Right atrium auricular region (tissue), 2 donors: ENCODE data around the gene ZNF385B. TPM values are rescaled to one million over a fixed set of nuclear protein-coding genes. Genes with fewer than 3 reads are reported as not detected.

Source experiments
- DNase-seq: peaks from one replicate; pipeline ENCODE4 v3.0.0-alpha.2; 2019; ENCODE audit warnings: low spot score
- H3K27ac ChIP-seq, 2 donors: fragments of 200-600 bp; sonication (generic); 1 replicate in 1 of 2; 2 replicates in 1 of 2; pipeline ENCODE4 v1.5.1; 2016 to 2019
- H3K27me3 ChIP-seq, 2 donors: fragments of 200-600 bp; sonication (generic); one replicate each; pipeline versions ENCODE4 v1.5.1 to v1.6.0; 2017 to 2019
- H3K36me3 ChIP-seq: fragments of 200-600 bp; sonication (generic); one replicate; pipeline ENCODE4 v1.5.1; 2016
- H3K4me1 ChIP-seq, 2 donors: fragments of 200-600 bp; sonication (generic); one replicate each; pipeline versions ENCODE4 v1.5.1 to v1.6.0; 2017 to 2019
- H3K4me3 ChIP-seq, 2 donors: fragments of 200-600 bp; sonication (generic); 1 replicate in 1 of 2; 2 replicates in 1 of 2; pipeline ENCODE4 v1.5.1; 2017 to 2019; ENCODE audit warnings: mild to moderate bottlenecking in 1 of 2, moderate library complexity in 1 of 2
- H3K9me3 ChIP-seq, 2 donors: fragments of 200-600 bp; sonication (generic); one replicate each; pipeline ENCODE4 v1.5.1; 2019
- total RNA-seq, 2 donors: library from RNA; depleted of rRNA; stranded (reverse); fragments of >200 nt; gene quantifications; one replicate each; pipeline ENCODE4 v1.1.0, GENCODE V29; 2016
- TF ChIP-seq, protein P1 (sequence below), 2 donors: fragments of 200-600 bp; sonication (generic); IDR thresholded peaks; one replicate each; pipeline ENCODE4 v1.5.1; 2019; ENCODE audit warnings: antibody characterized with exemption in 2 of 2

ZNF385B gene
- total RNA-seq, 2 donors from 2014 or later = 23.2 to 33.3 TPM

DNA sequence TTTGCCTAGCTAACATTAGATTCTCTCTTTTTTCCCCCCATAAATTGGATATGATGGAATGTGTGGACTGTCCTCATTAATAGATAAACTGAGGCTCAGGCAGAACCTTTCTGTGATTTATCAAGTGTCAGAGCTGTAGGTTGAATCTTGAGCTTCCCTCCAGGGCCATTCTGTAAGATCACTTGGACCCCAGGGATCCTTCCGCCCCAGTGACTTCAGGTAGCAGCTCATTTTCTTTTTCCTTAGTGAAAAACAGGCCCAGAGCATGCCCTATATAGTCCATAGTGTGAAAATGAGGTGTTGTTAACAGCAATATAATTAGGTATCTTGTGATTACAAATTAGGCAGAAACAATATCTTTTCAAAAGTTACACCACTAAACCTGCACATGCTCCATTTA is 269.7 kb downstream of the ZNF385B start:
- Histone ChIP-seq H3K27me3 (no peaks in the 10 kb centered on the region), H3K9me3 (no peaks in the 10 kb centered on the region), H3K36me3 (no peaks in the 10 kb centered on the region), H3K27ac (no peak overlapping the region), H3K4me3 (no peak overlapping the region), H3K4me1 (no peaks in the 10 kb centered on the region)
- TF ChIP-seq, protein P1, sequence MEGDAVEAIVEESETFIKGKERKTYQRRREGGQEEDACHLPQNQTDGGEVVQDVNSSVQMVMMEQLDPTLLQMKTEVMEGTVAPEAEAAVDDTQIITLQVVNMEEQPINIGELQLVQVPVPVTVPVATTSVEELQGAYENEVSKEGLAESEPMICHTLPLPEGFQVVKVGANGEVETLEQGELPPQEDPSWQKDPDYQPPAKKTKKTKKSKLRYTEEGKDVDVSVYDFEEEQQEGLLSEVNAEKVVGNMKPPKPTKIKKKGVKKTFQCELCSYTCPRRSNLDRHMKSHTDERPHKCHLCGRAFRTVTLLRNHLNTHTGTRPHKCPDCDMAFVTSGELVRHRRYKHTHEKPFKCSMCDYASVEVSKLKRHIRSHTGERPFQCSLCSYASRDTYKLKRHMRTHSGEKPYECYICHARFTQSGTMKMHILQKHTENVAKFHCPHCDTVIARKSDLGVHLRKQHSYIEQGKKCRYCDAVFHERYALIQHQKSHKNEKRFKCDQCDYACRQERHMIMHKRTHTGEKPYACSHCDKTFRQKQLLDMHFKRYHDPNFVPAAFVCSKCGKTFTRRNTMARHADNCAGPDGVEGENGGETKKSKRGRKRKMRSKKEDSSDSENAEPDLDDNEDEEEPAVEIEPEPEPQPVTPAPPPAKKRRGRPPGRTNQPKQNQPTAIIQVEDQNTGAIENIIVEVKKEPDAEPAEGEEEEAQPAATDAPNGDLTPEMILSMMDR (IDR thresholded peaks at IDR 0.05) = no peak
- DNase-seq = no peak

DNA sequence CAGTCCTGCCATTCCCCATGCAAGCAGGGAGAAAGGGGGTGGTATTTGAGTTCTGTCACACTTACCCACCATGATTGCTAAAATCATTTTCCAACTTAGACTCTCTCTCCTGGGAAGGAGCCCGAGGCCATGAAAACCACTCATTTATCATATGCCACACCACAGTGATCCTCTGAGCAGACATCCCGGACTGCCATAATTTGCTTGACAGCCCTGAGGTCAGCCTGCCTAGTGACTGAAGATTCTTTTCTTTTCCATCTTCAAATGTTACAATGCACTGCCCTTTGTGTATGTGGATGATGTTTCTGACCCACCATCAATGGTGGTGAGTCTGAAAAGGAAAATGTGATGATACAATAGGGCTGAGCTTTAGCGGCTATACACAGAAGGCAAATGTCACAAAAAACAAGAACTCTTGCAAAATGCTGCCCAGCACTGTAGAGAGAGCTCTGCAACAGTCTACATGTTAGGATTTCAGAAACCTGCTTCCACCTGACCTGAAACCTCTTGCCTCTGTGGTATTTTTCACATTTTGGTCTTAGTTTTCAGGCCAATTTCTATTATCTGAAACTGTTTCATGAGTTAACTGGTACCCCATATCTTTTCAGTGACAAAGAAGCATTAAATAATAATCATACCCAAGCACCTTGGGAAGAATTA is 272.8 kb downstream of the ZNF385B start:
- DNase-seq = no peak
- H3K9me3 ChIP-seq = no peaks in the 10 kb centered on the region
- H3K4me3 ChIP-seq = no peak overlapping the region
- no peaks in the 10 kb centered on the region for H3K36me3 ChIP-seq
- TF ChIP-seq, protein P1 (IDR thresholded peaks at IDR 0.05) = no peak
- H3K4me1 ChIP-seq = peaks cover 0 to 4% of the 10 kb centered on the region in 2 donors
- no peaks in the 10 kb centered on the region for H3K27me3 ChIP-seq
- no peak overlapping the region for H3K27ac ChIP-seq

- Histone ChIP-seq H3K27me3 (no peaks in the 10 kb centered on the region), H3K4me1 (peaks cover 0 to 7% of the 10 kb centered on the region in 2 donors), H3K9me3 (no peaks in the 10 kb centered on the region), H3K4me3 (no peak overlapping the region), H3K27ac (no peak overlapping the region), H3K36me3 (no peaks in the 10 kb centered on the region)
- DNase-seq = no peak
- TF ChIP-seq, protein P1 (IDR thresholded peaks at IDR 0.05) = no peak
Observed at GRCh38 chr2:179584760-179585159, 276.7 kb downstream of the ZNF385B start.

- no peaks in the 10 kb centered on the region for H3K36me3 ChIP-seq
- no peaks in the 10 kb centered on the region for H3K27me3 ChIP-seq
- TF ChIP-seq, protein P1 (IDR thresholded peaks at IDR 0.05) = no peak
- H3K9me3 ChIP-seq = no peaks in the 10 kb centered on the region
- no peak overlapping the region for H3K27ac ChIP-seq
- peaks cover 0 to 9% of the 10 kb centered on the region in 2 donors for H3K4me1 ChIP-seq
- no peak for DNase-seq
- H3K4me3 ChIP-seq = no peak overlapping the region
Observed at GRCh38 chr2:179581605-179582004, 279.8 kb downstream of the ZNF385B start.

DNA sequence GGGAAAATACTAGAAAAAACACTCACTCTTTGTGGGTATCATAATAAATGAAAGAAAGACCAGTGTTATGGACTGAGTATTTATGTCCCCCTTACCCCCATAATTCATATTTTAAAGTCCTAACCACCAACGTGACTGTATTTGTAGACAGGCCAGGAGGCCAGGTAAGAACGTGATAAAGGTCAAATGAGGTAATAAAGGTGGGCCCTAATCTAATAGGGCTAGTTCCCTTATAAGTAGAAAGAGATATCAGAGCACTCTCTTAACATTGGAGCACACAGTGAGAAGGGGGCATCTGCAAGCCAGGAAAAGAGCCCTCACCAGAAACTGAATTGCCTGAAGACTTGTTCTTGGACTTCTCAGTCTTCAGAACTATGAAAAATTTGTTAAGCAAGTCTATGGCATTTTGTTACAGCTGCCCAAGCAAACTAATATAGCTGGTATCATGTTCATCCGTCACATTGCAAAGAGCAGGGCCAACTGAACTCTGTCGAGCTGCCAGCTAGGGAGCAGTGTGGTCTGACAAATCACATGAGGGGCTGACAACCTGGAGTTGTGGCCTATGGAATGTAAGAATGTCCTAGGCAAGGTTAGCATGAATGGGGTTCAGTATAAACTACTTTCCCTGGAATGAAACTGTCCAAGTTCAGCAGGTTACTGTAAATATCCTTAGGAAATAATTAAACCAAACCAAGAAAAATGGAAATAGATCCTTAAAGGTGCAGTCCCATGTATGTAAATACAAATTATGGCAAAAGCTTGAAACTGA is 280.9 kb downstream of the ZNF385B start:
- DNase-seq = no peak
- no peak overlapping the region for H3K4me3 ChIP-seq
- TF ChIP-seq, protein P1 (IDR thresholded peaks at IDR 0.05) = no peak
- no peaks in the 10 kb centered on the region for H3K27me3 ChIP-seq
- H3K4me1 ChIP-seq = peaks cover 0 to 9% of the 10 kb centered on the region in 2 donors
- H3K36me3 ChIP-seq = no peaks in the 10 kb centered on the region
- peak overlapping the region; percentile 40 to 76 for H3K27ac ChIP-seq
- no peaks in the 10 kb centered on the region for H3K9me3 ChIP-seq
